HG03280 (cell line): ENCODE results near the gene TSC22D4.
"Not testable (repeated sequence)": the region's sequence is repeated elsewhere in the genome, so short reads cannot be mapped to it uniquely, and the experiment has no call there.

ENCODE experiments used
- ATAC-seq: cut with Tn5 transposase; IDR thresholded peaks from one replicate; pipeline ENCODE4 v1.9.1; 2021; ENCODE audit warnings: mild to moderate bottlenecking, moderate library complexity; ENCODE audit not compliant: unreplicated experiment

The TSC22D4 gene

DNA sequence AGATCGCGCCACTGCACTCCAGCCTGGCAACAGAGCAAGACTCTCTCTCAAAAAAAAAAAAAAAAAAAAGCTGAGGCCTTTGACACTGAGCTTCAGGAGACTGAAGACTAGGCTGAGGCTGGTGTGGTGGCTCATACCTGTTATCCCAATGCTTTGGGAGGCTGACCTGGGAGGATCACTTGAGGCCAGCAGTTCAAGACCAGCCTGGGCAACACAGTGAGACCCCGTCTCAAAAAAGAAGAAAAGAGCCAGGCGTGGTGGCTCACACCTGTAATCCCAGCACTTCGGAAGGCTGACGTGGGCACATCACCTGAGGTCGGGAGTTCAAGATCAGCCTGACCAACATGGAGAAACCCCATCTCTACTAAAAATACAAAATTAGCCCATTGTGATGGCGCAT lies 31.7 kb downstream of the TSC22D4 start:
- ATAC-seq, result not testable (repeated sequence)

DNA sequence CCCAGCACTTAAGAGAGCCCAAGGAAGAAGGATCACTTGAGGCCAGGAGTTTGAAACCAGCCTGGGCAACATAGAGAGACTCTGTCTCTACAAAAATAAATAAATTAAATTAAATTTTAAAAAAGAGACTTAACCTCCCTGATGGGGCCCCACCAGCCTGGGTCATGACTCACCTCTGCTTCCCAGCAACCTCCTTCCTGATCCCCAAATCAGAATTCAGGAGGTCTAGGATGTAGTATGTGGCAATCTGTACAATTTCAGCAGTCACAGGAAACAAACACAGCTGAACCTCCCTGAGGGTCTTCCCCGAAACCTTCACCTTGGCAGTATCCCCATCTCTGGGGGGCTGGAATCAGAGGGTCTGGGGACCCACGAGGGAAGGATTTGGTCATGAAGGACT lies 33.0 kb downstream of the TSC22D4 start:
- no peak for ATAC-seq

DNA sequence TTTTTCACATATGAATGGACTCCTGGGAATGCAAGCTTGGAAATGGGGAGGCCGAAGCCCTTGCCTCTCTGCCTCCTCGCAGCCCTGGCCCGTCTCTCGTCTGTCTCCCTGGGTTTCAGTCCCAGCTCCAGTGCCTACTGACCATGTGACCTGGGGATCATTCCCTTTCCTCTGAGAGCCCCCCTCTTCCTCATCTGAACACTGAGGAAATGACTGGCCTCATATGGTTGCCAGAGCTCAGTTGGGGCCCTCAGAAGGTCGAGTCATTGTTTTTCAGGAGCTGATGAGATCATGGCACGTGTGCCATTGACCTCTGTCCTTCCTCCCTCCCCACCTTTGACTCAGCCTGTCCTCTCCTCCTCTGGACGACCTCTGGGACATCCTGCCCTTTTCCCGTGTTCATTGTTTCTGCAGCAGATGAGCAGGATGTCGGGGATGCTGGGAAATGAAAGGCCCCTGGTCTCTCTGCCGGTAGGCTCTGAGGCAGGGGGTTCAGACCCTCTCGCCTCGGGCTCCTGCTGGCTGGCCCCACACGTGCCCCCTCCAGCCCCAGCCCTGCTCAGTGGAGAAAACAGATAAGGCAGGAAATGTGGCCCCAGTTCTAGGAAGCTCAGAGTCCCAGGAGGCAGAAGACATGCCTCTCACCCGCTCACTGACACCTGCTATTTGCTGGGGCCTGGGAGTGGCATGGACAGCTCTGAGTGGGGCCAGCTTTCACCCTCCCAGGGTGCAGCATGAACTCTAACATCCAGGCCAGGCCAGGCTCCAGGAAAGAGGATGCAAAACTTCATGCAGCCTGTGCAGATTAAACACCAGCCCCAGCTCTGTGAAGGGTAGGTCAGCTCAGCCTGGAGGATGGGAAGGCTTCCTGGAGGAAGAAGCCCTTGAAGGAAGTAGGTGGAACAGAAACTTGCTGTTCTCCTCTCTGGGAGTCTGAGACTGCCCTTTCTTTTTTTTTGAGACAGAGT lies 34.4 kb downstream of the TSC22D4 start:
- no peak for ATAC-seq

DNA sequence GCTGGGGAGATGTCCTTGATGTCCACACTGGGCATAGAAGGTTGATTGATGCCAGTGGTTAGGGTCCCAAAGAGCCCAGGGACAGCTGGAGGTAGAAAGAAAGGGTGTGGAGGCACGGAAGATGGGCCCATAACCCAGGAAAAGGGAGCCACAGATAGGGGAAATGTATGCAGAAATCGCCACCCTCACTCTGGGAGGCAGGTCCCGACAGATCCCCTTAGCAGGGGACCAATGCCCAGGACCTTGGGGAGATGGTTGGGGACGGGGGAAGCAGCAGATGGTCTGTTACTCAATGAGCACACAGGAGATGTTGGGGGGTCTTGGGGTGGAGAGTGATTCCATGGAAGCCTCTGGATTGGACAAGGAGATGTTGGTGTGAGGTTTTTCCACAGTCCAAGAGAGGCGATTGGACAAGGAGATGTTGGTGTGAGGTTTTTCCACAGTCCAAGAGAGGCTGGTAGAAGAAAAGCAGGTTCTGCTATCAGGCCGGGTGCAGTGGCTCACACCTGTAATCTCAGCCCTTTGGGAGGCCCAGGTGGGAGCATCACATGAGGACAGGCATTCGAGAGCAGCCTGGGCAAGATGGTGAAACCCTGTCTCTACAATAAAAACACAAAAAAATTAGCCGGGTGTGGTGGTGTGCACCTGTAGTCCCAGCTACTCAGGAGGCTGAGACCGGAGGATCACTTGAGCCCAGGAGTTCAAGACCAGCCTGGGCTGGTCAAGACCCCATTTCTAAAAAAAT lies 35.7 kb downstream of the TSC22D4 start:
- no peak for ATAC-seq

DNA sequence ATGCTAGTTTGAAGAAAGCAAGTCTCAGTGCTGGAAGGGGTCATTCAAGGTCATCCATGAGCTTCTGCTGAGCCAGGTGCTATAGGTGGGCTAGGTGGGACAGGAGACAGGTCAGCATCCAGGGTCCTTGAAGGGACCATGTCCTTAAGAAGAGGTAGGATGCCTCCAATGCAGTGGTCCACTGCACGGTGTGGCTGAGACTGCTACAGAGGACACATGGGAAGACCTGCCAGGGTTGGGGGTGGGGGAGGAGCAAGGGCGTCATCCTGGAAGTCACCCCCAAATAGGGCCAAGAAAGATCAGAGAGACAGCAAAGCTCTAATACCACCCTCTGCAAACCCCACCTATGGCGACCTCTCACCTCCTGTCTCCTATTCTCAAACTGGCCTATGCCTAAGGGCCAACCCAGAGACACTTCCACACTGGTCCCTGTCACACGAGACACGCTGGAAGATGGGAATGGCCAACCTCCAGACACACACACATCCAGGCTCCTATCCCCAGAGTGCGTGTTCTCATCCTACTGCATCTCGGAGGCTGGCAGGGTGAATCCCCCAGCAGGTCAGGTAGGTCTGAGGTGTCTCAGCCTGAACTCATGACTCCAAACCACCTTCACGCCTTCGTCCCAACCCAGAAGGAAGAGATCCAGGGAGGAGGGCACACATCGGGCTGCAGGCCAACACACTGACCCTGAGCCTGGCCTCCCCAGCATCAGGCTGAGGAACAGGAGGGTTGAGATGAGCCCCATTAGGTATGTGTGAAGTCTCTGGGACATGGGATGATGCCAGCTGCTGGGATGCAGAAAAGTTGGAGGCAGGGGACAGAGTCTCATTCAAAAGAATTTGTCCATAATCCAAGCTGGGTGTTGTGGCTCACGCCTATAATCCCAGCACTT lies 37.1 kb downstream of the TSC22D4 start:
- ATAC-seq, result no peak

DNA sequence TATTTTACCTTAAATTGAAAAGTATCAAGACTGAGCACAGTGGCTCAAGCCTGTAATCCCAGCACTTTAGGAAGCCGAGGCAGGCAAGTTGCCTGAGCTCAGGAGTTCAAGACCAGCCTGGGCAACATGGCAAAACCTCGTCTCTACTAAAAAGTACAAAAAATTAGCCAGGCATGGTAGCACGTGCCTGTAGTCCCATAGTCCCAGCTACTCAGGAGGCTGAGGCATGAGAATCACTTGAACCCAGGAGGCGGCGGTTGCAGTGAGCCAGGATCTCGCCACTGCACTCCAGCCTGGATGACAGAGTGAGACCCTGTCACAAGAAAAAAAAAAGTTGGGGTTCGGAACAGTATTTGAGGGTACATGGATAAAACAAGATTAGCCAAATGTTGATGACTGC lies 39.8 kb downstream of the TSC22D4 start:
- ATAC-seq, result not testable (repeated sequence)

DNA sequence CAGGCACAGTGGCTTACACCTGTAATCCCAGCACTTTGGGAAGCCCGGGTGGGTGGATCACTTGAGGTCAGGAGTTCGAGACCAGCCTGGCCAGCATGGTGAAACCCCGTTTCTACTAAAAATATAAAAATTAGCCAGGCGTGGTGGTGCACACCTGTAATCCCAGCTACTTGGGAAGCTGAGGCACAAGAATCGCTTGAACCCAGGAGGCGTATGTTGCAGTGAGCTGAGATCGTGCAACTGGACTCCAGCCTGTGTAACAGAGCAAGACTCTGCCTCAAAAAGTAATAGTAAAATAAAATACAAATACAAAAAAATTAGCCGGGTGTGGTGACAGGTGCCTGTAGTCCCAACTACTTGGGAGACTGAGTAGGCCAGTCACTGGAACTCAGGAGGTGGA lies 40.3 kb downstream of the TSC22D4 start:
- not testable (repeated sequence) for ATAC-seq

DNA sequence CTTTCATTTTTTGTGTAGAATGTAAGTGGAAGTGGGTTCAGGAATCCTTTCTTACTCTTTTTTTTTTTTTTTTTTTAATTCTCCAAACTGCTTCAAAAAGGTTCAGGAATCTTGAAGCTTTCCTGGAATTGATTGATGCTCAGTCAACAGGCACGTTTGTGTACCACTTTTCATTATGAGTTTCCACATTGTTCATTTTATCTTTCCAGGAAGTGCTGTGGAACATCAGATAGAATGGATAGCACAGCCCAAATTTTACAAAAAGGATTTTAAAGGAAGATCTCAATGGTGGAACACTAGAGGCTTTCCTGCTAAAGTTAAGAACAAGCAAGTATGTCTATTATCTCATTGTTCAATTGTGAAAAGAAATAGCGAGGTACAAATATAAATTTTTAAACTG lies 40.8 kb downstream of the TSC22D4 start:
- no peak for ATAC-seq

DNA sequence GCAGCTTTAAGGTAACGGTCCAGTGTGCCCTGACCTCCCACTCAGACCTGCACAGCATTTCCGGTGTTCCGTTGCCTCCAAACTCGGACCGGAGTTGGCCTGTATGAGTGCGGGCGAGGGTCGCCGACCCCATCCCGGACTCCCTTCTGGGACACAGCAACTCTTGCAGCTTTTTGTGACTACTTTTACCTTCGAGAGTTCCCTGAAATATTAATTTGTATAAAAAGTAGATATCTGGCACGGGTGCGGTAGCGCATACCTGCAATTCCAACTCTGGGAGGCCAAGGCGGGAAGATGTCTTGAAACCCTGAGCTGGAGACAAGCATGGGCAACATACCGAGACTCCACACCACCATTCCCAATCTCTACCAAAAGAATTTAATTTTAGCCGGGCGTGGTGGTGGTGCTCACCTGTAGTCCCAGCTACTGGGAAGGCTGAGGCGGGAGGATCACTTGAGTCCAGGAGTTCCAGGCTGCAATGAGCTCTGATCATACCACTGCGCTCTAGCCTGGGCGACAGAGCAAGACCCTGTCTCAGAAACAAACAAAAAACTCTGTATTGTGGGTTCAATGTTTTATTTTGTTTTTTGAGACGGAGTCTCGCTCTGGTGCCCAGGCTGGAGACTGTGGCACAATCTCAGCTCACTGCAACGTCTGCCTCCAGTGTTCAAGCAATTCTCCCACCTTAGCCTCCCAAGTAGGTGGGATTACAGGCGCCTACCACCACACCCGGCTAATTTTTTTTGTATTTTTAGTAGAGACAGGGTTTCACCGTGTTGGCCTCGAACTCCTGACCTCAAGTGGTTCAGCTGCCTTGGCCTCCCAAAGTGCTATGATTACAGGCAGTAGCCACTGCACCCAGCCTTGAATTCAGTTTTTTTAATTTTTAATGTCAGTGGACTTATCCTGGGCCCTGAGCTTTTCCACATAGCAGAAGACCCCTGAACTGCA lies 41.6 kb downstream of the TSC22D4 start:
- ATAC-seq, result no peak

DNA sequence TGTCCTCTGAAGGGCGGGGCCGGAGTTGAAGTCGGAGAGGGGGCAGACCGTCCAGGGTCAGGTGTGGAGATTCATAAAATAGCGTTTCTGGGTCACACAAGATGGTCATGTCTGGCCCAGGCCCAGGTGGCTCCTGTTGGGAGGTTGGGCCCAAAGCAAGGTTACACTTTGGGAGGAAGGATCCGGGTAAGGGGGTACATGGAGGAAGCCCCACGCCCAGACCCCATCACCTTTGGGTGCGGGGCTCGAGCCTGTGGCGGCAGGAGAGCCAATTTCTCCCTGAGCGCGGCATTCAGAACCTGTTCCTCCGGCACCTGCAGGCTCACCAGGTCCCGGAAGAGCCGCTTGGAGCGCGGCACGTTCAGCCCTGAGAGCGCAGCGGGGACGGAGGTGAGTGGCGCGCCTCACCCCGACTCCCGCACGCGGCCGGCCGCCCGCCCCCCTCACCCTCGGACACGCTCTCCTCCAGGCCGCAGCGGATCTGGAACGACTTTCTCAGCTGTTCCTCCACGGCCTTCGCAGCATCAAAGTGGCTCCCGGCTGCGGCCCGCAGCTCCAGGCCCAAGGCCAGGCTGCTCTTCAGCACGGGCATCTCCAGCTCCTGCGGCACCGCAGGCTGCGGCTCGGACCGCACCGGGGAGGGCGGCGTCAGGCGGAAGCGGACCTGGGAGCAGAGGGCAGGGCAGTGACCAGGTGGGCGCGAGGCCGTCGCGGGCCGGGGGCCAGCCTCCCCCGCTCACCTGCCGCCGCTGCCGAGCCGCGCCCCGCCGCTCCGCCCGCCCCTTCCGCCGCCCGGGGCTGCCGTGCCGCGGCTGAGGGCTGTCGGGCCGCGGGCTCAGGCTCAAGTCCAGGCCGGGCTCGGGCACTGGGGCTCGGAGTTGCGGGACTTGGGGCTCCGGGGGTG lies 43.4 kb downstream of the TSC22D4 start:
- ATAC-seq, result peak; percentile 29

DNA sequence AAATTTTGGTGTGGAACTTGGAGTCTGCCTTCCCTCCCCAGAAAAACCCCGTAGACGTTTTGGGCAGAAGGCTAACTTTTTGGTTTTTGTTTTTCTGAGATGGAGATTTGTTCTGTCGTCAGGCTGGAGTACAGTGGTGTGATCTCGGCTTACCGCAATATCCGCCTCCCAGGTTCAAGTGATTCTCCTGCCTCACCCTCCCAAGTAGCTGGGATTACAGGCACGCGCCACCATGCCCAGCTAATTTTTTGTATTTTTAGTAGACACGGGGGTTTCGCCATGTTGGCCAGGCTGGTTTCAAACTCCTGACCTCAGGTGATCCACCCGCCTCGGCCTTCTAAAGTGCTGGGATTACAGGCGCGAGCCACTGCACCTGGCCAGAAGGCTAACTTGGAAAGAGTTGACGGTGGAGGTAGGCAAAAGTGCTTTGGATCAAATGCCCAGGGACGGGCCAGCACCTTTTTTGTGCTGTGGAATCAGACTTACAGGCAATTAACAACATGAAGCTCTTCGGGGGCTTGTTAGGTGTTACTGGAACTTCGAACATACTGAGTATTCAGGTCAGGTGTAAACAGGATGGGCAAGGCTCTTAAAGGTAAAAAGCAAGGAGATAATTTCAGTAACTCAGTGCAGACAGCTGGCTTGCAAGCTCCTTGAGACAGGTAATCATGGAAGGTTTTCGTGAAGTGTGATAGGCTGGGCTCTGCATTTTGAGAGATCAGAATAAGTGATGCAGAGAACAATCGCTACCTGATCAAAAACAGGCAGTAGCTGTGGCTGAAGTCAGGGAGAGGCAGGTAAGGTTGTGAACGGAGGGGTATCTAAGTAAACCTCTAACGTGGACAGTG lies 44.5 kb downstream of the TSC22D4 start:
- ATAC-seq, result no peak

DNA sequence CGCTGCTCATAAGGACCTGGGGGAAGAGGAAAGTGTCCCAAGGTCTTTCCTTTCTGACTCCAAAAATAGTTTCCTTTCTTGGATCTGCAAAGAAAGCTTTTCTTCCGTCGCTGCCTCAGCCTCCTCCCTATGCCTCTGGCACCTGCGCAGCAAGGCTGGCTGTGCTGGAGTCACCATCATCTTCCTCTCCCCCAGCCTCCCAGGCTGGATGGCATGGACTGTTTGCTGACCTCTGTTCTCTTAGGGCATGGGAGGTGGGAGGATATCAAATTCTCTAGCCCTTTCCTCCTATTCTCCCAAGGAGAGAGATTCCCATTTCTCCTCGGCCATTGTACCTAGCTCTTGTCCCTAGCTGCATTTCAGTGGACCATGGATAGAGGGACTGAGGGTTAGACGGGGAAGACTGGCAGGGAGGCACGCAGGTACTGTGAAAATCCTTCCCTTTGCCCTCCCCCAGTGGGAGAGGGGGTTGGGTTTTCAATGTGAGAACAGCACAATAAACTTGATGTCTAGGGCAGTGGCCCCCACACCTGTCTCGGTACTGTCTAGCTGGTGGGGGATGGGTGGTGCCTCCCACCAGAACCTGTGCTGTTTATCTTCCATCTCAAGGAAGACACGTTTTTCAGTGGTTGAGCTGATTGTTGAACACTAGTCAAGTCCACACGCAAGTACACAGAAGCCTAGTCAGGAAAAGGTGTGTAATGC lies 45.3 kb downstream of the TSC22D4 start:
- no peak for ATAC-seq

DNA sequence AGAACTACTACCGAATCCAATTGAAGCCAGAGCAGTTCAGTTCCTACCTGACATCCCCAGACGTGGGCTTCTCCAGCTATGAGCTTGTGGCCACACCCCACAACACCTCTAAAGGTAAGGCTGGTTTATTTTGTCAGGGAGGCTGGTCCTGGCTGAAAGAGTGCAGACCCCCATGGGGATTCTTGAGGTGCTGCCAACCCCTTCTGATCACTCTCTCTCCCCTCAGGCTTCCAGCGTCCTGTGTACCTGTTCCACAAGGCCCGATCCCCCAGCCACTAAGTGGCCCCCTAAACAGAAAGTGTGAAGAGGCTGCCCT lies 45.8 kb downstream of the TSC22D4 start:
- no peak for ATAC-seq

DNA sequence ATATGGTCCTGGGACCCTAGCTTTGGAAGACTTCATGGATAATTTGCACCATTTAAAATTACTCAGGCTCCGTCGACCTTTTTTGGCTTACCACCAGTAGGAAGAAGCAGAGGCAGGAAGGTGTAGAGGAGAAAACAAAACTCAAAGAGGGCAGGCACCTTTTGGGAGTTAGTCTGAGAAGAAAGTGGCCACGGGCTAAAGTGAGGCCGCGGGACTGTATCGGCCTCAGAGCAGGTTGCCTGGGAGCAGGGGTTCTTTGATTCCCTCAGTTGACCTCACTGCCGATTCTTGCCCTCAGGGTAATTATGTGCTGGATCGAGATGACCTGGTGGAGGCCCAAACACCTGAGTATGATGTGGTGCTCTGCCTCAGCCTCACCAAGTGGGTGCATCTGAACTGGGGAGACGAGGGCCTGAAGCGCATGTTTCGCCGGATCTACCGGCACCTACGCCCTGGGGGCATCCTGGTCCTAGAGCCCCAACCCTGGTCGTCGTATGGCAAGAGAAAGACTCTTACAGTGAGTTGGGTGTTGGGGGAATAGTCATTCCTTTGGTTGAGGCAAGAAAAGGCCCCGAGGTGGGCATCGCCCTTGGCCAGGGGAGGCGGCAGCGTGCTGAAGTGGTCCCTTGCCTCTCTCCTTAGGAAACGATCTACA lies 46.3 kb downstream of the TSC22D4 start:
- ATAC-seq, result no peak

DNA sequence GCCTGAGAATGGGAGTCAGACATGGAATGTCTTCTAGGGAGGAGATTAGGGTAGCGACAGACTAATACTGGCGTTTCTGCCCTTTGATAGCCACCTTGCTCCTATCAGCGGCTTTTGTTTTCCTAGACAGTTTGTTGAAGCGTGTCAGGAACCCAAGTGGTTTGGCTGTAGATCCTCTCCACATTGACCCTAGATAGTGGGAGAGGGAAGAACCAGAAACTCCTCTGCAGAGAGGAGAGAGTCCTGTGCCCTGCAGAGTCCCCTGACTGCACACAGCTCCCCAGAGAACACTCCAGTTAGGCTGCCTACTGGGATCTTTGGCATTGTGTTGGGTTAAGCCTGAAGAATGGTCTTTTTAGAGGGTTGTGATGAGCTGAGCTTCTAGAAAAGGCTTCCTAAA lies 47.0 kb downstream of the TSC22D4 start:
- ATAC-seq, result no peak

DNA sequence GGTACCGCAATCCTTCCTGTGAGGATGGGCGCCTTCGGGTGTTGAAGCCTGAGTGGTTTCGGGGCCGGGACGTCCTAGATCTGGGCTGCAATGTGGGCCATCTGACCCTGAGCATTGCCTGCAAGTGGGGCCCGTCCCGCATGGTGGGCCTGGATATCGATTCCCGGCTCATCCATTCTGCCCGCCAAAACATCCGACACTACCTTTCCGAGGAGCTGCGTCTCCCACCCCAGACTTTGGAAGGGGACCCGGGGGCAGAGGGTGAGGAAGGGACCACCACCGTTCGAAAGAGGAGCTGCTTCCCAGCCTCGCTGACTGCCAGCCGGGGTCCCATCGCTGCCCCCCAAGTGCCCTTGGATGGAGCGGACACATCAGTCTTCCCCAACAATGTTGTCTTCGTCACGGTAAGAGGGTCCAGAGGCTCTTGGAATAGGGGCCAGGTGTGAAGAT lies 47.7 kb downstream of the TSC22D4 start:
- ATAC-seq, result no peak
